Fibroblast of skin of scalp (primary cell): Measurements from ENCODE around the gene DLX6.
"Not testable (repeated sequence)": the region's sequence is repeated elsewhere in the genome, so short reads cannot be mapped to it uniquely, and the experiment has no call there.

Experiments used
- DNase-seq: peaks from one replicate; pipeline ENCODE4 v3.0.0-alpha.2; 2013

DLX6 gene

DNA sequence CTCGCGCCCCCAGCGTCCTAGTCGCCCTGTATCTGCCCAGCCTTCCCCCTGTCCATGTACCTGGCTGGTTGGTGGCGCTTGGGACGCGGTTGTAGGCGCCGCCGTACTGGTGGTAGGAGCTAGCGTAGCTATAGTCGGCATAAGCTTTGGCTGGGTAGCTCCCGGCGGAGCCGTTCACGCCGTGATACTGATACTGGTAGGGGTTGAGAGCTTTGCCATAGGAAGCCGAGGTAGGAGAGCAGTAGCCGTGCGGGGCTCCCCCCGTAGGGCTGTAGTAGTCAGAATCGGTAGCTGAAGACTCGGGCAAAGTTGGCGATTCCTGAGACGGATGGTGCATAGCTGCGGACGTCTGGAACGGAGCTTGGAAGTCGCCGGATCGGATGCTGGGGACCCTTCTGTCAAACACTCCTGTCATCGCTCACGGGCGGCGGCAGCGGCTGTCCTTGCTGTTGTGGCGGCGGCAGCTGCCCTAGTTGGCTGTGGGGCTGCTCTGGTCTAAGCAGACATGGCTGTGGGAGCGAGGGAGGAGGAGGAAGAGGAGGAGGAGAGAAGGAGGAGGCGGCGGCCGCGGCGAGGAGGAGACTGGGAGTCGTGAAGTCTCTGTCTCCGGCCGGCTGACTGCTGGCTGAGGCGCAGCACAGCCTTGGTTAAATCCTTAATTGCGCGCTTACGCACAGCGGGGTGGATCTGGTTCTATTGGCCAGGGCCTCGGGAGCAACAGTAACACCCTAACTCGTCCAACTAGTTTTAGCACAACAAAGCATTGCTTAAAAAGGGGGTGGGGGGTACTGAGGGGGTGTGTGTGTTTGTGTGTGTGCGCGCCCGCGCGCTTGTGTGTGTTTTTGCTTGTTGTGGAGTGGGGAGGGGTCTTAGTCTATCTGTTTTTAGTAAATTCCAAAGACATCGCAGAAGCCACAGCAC lies 19.1 kb downstream of the DLX6 start, which contains the start of gene DLX5:
Gene DLX5, minus strand, starts transcription at position 623 of the 921 bp plus-strand sequence. Its CDS starts 208 bp downstream, at position 415.
- DNase-seq: peak; percentile 35

DNA sequence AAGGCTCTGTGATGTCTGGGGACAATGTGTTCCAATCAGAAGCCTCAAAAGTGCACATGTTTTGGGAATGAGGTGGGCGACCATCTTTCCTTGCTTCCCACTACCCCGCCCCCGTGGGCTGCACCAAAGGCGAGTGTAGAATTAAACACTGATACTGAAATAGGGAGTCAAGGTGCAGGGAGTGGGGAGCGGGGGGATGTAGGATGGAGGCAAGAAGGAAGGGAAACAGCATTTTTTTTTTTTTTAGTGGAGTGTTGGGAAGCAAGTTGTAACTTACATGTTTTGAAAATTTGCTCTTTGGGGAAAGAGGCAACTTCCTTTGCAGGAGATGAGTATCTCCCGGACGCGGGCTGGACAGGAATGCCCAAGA lies 19.8 kb downstream of the DLX6 start:
- DNase-seq: no peak

DNA sequence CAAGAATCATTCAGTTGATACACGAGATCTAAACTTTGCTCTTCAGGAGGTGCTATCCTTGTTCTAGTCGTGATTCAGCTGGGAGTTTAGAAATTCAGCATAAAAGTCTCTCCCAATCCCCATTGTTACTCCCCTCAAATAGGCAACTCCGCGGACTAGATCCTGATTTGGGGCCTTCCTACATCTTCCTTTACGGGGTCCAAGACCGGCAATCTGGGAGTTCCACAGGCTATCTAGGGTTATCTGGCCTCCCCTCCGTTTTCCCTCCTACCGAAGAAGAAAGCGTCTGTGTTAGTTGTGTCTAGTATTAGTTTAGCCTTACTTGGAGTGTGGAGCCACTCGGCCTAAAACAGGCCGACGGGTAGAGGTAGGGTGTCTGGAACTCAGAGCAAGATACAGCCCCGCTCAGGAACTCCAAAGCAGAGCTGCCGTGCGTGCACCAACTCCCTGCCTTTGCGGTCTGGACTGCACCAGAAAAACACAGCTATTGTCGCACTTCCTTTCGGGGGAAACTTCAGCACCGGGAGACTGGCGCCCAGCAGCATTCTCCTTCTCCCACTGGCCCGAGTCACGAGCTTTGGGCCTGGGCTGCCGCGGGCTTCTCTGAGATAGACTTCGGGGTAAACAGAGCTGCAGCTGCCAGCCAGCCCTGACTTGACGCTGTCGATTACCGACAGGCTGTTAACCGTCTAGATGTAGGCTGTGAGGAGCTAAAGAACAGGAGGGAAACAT lies 20.8 kb downstream of the DLX6 start:
- no peak for DNase-seq

DNA sequence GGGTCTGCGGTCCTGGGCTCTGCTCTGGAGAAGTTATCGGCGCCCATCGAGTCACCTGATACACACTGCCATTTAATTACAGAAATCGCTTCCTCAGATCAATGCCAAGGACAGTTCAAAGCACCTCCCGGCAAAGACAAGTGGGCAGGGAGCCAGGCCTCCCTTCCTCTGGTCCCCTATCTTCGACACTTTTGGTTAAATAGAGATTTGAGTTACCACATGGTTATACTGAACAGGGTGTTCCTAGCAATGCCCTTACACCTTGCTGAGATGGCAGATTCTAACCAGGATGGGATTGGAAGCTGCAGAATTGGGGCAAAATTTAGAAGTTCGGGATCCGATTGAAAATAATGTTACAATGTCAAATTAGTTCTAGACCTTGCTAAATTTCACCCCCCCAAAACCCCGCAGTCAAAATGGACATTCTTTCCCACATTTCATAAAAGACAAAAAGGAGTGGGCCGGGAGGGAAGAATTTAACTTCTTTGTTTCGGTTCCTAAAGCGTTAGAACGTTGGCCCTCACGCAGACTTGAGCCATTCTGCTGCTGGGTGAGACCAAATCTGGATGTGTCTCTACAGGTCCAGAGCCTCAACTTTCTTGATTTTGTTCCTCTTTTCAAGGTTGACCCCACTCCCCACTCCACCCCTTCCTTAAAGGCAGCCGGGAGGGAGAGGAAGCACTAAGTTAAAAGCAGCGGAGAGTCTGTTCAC lies 21.5 kb downstream of the DLX6 start:
- DNase-seq: no peak

DNA sequence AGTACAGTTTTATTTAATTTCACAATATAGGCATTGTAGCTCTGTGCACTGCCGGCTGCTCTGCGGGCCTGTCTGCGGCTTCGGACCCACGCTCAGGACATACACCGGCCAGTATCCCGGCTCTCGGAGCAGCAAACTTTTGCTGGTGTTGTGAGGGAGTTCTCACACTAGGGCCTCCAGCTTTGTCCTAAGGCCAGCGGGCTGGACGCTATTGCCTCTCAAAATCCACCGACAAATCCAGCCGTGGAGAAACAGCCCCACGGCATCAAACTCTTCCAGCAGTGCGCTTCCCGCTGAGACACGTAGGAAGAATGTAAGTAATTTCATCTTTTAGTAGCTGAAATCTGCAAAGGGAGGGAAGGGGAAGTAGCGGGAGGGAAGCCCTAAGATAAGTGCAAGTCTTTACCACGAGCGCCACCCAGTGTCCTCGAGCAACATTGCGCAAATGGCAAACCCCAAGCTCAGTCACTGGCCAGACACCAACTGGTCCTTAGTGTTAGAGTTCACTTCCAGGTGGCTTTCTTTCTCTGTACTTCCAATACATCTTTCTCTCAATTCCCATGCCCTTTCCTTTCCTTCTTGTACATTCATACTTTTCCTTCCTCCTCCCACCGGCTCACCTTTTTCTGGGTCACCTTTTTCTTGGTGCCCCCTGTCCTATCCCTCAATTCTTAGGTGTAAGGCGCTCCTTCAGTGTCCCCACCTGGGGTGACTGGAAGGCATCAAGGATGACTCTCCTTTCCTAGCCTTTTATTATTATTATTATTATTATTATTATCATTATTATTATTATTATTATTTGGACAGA lies 22.3 kb downstream of the DLX6 start:
- peak; percentile 86 for DNase-seq

DNA sequence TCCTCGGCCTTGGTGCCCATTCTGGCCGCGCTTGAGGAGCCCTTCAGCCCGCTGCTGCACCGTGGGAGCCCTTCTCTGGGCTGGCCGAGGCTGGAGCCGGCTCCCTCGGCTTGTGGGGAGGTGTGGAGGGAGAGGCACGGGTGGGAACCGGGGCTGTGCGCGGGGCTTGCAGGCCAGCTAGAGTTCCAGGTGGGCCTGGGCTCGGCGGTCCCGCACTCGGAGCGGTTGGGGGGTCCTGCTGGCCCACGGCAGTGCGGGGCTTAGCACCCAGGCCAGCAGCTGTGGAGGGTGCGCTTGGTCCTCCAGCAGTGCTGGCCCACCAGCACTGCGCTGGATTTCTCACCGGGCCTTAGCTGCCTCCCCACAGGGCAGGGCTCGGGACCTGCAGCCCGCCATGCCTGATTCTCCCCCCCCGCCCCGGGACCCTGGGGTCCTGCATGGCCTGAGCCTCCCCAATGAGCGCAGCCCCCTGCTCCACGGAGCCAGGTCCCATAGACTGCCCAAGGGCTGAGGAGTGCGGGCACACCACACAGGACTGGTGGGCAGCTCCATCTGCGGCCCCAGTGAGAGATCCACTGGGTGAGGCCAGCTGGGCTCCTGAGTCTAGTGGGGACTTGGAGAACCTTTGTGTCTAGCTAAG lies 29.0 kb downstream of the DLX6 start:
- not testable (repeated sequence) for DNase-seq

DNA sequence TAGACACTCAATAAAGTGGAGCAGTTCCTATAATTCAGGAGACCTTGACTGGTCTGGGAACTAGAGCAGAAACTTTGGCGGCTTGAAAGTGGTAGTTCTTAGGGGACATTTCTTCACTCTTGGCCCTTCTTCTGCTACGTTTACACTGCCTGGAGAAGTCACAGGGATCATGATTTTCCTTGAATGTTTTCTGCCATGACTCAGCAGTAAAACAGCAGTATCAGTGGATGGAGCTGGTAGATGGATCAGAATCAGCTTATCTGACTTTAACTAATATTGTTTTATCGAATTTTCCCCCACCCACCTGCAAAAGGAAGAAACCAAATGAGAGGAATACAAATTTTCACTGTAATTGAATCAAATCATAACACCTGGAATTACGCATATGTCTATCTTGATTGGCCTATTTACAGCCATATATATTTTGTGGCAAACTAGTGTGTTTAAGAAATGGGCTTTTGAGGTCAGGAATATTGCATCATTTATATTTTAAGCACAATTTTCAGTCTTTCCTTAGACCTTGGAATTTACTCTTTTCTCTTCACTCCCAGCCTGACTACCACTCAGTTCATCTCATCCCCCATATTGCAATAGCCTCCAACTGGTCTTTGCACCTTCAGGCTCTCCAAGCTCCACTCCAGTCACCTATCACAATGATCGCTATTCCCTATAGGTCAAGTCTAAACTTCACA lies 34.2 kb downstream of the DLX6 start:
- DNase-seq: no peak

DNA sequence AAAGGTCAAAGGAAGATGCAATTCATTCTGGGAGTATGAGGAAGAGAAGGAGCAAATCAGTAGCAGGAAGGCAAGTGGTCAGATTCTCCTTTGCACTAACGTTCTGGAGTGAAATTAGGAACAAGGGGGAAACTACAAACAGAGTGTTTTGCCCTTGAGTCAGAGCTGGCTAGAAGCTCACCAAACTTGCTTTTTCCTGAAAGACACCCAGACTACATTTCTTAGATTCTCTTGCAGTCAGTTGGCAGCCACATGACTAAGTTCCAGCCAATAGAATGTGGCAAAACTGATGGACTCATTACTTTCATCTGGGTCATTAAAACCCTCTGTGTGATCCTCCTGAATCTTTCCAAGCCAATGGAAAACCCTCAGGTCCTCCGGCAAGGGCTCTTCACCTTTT lies 37.9 kb downstream of the DLX6 start:
- no peak for DNase-seq
